COLO829 (cell line): ENCODE measurements around the gene RNF208.
"Not testable (repeated sequence)": the region's sequence is repeated elsewhere in the genome, so short reads cannot be mapped to it uniquely, and the experiment has no call there.

Source experiments
- DNase-seq: peaks from one replicate; pipeline ENCODE4 v3.0.0; 2012; ENCODE audit warnings: low spot score

The RNF208 gene

GRCh38 chr9:137222190-137223077, at the start of gene RNF208:
TSS of gene RNF208 (minus strand) at chr9:137222240. CDS start at chr9:137221212, 1,028 bp downstream.
- no peak for DNase-seq

- DNase-seq: no peak
Measured at GRCh38 chr9:137271696-137272076, 49.6 kb upstream of the RNF208 start.

GRCh38 chr9:137270929-137271695, 49.1 kb upstream of the RNF208 start:
- DNase-seq: no peak

GRCh38 chr9:137269231-137269772, 47.3 kb upstream of the RNF208 start:
- DNase-seq: peak; percentile 55

GRCh38 chr9:137268538-137269201, 46.6 kb upstream of the RNF208 start:
- DNase-seq: no peak

- DNase-seq: no peak
Measured at GRCh38 chr9:137267933-137268355, 45.9 kb upstream of the RNF208 start.

DNA sequence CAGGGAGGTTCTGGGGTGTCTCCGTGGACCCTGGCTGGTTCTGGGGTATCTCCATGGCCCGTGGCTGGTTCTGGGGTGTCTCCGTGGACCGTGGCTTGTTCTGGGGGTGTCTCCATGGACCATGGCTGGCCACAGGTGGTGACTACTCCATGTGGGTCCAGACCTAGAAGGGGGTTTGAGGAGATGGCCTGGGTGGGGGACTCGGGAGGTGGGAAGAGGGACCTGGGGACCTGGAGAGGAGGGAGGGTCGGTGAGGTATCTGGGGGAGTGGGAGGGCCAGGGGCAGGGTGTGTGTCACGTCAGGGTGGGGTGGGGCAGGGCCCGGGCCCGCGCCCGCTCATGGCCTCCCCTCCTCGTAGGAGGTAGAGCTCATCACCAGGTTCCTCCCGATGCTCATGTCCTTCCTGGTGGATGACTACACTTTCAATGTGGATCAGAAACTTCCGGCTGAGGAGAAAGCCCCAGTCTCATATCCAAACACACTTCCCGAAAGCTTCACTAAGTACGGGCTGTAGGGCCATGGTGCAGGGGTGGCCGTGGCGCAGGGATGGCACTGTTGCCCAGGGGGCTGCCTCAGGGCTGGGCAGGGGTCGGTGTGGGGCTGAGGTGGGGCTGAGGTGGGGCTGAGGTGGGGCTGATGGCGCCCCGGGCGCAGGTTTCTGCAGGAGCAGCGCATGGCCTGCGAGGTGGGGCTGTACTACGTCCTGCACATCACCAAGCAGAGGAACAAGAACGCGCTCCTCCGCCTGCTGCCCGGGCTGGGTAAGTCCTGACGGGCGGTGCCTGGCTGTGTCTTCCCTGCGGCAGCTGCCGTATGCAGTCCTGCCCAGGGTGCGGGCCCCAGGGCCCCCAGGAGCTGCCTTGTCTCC, 44.8 kb upstream of the RNF208 start:
- no peak for DNase-seq

GRCh38 chr9:137266162-137266527, 44.1 kb upstream of the RNF208 start:
- no peak for DNase-seq

- no peak for DNase-seq
Measured at GRCh38 chr9:137265496-137266161, 43.6 kb upstream of the RNF208 start.

DNA sequence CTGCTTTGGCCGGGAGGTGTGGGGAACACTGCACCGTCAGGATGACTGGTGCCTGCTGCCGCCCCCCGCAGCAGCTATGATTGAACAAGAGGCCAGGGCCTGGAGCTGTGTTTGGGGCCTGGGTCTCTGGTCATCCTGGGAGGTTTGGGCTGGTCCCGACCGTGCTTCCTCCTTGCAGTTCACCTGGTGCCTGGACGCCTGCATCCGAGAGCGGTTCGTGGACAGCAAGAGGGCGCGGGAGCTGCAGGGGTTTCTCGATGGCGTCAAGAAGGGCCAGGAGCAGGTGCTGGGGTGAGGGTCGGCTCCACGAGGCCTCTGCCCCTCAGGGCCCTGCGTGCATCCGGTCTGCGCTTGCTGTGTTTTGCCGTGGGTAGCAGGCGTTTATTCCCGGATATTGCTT, 42.0 kb upstream of the RNF208 start:
- no peak for DNase-seq

GRCh38 chr9:137263506-137263905, 41.5 kb upstream of the RNF208 start:
- DNase-seq: no peak

GRCh38 chr9:137262909-137263285, 40.9 kb upstream of the RNF208 start:
- DNase-seq: no peak

DNA sequence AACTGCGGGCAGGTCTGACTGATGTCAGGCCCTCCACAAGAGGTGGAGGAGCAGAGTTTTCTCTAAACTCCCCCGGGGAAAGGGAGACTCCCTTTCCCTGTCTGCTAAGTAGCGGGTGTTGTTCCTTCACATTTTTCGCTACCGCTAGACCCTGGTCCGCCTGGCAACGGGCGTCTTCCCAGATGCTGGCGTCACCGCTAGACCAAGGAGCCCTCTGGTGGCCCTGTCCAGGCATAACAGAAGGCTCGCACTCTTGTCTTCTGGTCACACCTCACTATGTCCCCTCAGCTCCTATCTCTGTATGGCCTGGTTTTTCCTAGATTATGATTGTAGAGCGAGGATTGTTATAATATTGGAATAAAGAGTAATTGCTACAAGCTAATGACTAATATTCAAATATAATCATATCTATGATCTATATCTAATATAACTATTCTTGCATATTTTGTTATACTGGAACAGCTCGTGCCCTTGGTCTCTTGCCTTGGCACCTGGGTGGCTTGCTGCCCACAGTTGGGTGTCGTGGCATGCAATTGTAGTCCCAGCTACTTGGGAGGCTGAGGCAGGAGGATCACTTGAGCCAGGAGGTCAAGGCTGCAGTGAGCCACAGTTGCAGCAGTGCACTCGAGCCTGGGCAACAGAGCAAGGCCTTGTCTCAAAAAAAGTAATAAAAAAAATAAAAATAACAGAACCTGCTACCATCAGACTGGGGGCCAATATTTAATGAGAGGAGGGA, 40.3 kb upstream of the RNF208 start:
- not testable (repeated sequence) for DNase-seq

- DNase-seq: no peak
Measured at GRCh38 chr9:137256856-137257255, 34.8 kb upstream of the RNF208 start.

DNA sequence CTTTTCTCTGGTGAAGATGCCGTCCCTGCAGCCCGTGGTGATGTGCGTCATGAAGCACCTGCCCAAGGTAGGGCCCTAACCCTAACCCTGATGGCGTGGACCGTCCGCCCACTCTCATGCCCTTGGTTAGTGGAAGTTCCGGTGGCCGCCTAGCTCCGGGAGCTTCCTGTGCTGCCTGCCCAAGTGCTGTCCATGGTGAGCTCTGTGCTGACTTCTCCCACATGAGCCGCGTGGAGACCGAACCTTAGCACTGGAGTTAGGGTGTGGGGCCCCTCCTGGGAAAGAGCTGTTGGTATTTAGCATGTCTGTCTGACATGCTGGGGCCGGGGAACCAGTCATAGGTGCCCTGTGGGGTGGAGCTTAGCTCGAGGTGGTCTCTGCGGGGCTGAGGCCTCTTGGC, 34.3 kb upstream of the RNF208 start:
- no peak for DNase-seq

DNA sequence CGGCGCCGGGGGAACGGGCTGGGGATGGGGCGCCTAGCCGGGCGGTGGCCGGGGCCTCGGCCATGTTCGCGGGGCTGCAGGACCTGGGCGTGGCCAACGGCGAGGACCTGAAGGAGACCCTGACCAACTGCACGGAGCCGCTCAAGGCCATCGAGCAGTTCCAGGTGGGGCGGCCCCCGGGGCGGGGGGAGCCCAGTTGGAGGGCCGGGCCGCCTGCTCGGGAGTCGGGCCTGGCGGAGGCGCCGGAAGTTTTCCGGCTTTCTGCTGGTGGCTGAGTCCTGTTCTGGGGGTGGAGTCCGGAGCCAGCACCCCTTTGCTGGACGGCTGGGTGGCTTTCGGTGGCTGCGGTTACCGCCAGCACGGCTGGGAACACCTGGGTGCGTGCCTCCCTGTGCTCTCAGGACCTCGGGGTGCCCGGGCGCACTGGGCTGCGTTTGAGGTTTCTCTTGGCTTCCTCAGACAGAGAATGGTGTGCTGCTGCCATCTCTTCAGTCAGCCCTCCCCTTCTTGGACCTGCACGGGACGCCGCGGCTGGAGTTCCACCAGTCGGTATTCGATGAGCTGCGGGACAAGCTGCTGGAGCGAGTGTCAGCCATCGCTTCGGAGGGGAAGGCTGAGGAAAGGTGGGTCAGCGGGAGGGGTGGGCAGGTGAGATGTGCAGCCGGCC, 33.5 kb upstream of the RNF208 start:
- DNase-seq: no peak

GRCh38 chr9:137254624-137255447, 32.8 kb upstream of the RNF208 start, which contains the start of gene NELFB:
TSS of gene NELFB (plus strand) at chr9:137255327.
- peak; percentile 100 for DNase-seq
